Neural crest cell (in vitro differentiated cells): ENCODE measurements around the gene PMP22. TPM values are rescaled to one million over a fixed set of nuclear protein-coding genes. Genes with fewer than 3 reads are reported as not detected.

ENCODE experiments used
- DNase-seq: peaks from one replicate; pipeline ENCODE4 v3.0.0; 2021; ENCODE audit warnings: low read depth, mixed read lengths, low spot score
- H3K27ac Mint-ChIP-seq: one replicate; pipeline ENCODE4 v1.8.0; 2021; ENCODE audit warnings: mild to moderate bottlenecking, mixed read lengths; ENCODE audit not compliant: unreplicated experiment
- H3K27me3 Mint-ChIP-seq: 2 replicates; pipeline ENCODE4 v1.8.0; 2021; ENCODE audit warnings: low read depth, mild to moderate bottlenecking, mixed read lengths
- H3K36me3 Mint-ChIP-seq: 2 replicates; pipeline ENCODE4 v1.8.0; 2021; ENCODE audit warnings: low read depth, mild to moderate bottlenecking, mixed read lengths
- H3K4me1 Mint-ChIP-seq: 2 replicates; pipeline ENCODE4 v1.8.0; 2021; ENCODE audit warnings: mixed read lengths
- H3K4me3 Mint-ChIP-seq: one replicate; pipeline ENCODE4 v1.8.0; 2021; ENCODE audit warnings: mild to moderate bottlenecking, mixed read lengths
- H3K9me3 Mint-ChIP-seq: 2 replicates; pipeline ENCODE4 v1.8.0; 2021; ENCODE audit warnings: mixed read lengths
- CTCF ChIP-seq: fragments of 200-600 bp; sonication (generic); conservative IDR thresholded peaks from 2 replicates; pipeline ENCODE4 v1.5.0; 2021; ENCODE audit warnings: antibody characterized with exemption, mild to moderate bottlenecking
- total RNA-seq: library from RNA; stranded (reverse); gene quantifications from 2 replicates; pipeline ENCODE4 v1.2.1, GENCODE V29; 2021

Gene PMP22
- total RNA-seq, 1 donor from 2014 or later, result 14.9 TPM

GRCh38 chr17:15240644-15241043, 24.5 kb downstream of the PMP22 start:
- H3K27ac Mint-ChIP-seq, result no peak overlapping the region

GRCh38 chr17:15239491-15239890, 25.6 kb downstream of the PMP22 start:
- Mint-ChIP-seq H3K27me3 (no peaks in the 10 kb centered on the region), H3K9me3 (peaks cover 9% of the 10 kb centered on the region), H3K4me1 (no peaks in the 10 kb centered on the region), H3K36me3 (peaks cover 11% of the 10 kb centered on the region), H3K27ac (no peak overlapping the region), H3K4me3 (no peak overlapping the region)
- no peak for TF ChIP-seq CTCF
- no peak for DNase-seq

More at GRCh38 chr17:15240644-15241043, 24.5 kb downstream of the PMP22 start:
- DNase-seq, result no peak
- TF ChIP-seq CTCF, result no peak
- Mint-ChIP-seq H3K4me3 (no peak overlapping the region), H3K27me3 (no peaks in the 10 kb centered on the region), H3K4me1 (no peaks in the 10 kb centered on the region), H3K9me3 (peaks cover 9% of the 10 kb centered on the region), H3K36me3 (peaks cover 11% of the 10 kb centered on the region)

GRCh38 chr17:15238676-15239422, 26.3 kb downstream of the PMP22 start:
- Mint-ChIP-seq H3K36me3 (peaks cover 13% of the 10 kb centered on the region), H3K4me1 (peaks cover 2% of the 10 kb centered on the region)

GRCh38 chr17:15238057-15238456, 27.1 kb downstream of the PMP22 start:
- Mint-ChIP-seq H3K27me3 (no peaks in the 10 kb centered on the region), H3K4me1 (peaks cover 8% of the 10 kb centered on the region), H3K36me3 (peaks cover 12% of the 10 kb centered on the region), H3K9me3 (peaks cover 7% of the 10 kb centered on the region), H3K4me3 (no peak overlapping the region), H3K27ac (no peak overlapping the region)
- no peak for DNase-seq
- no peak for TF ChIP-seq CTCF

More at GRCh38 chr17:15238676-15239422, 26.3 kb downstream of the PMP22 start:
- no peak for TF ChIP-seq CTCF
- Mint-ChIP-seq H3K27me3 (no peaks in the 10 kb centered on the region), H3K27ac (no peak overlapping the region), H3K9me3 (peaks cover 9% of the 10 kb centered on the region), H3K4me3 (no peak overlapping the region)
- no peak for DNase-seq

GRCh38 chr17:15237106-15237425, 28.1 kb downstream of the PMP22 start:
- Mint-ChIP-seq H3K9me3 (no peaks in the 10 kb centered on the region), H3K27me3 (no peaks in the 10 kb centered on the region), H3K4me3 (no peak overlapping the region), H3K36me3 (peaks cover 10% of the 10 kb centered on the region), H3K4me1 (peaks cover 15% of the 10 kb centered on the region), H3K27ac (no peak overlapping the region)
- TF ChIP-seq CTCF, result no peak
- DNase-seq, result no peak
